Astrocyte (in vitro differentiated cells and primary cell): ENCODE measurements around the gene EGFLAM. TPM values are rescaled to one million over a fixed set of nuclear protein-coding genes. Genes with fewer than 3 reads are reported as not detected.

Experiments used
- DNase-seq: peaks from one replicate; pipeline ENCODE4 v3.0.0-alpha.2; 2010; ENCODE audit warnings: low read depth
- FAIRE-seq: peaks from 2 replicates; lab custom pipeline; 2011; peaks lifted over from hg19 to GRCh38; lab: Jason Lieb, UNC
- H2AFZ ChIP-seq: 2 replicates; pipeline ENCODE4 v1.6.0; 2012; ENCODE audit warnings: low read depth, low read length, inconsistent platforms
- H3K27ac ChIP-seq: 2 replicates; pipeline ENCODE4 v1.5.1; 2011; ENCODE audit warnings: low read depth, low read length, inconsistent platforms
- H3K27me3 ChIP-seq: 2 replicates; pipeline ENCODE4 v1.6.0; 2011; ENCODE audit warnings: low read length, inconsistent platforms; ENCODE audit not compliant: insufficient read depth
- H3K36me3 ChIP-seq: 2 replicates; pipeline ENCODE4 v1.5.1; 2011; ENCODE audit warnings: low read length, inconsistent platforms; ENCODE audit not compliant: insufficient read depth
- H3K4me1 ChIP-seq: 2 replicates; pipeline ENCODE4 v1.5.1; 2011; ENCODE audit warnings: low read length, inconsistent platforms; ENCODE audit not compliant: insufficient read depth
- H3K4me2 ChIP-seq: 2 replicates; pipeline ENCODE4 v1.6.0; 2012; ENCODE audit warnings: low read length, inconsistent platforms
- H3K4me3 ChIP-seq: 2 replicates; pipeline ENCODE4 v1.5.1; 2011; ENCODE audit warnings: low read depth, mild to moderate bottlenecking, low read length, inconsistent platforms; ENCODE audit not compliant: insufficient read depth
- H3K79me2 ChIP-seq: 2 replicates; pipeline ENCODE4 v1.6.0; 2012; ENCODE audit warnings: mild to moderate bottlenecking, low read length, inconsistent platforms; ENCODE audit not compliant: insufficient read depth
- H3K9ac ChIP-seq: 2 replicates; pipeline ENCODE4 v1.6.0; 2012; ENCODE audit warnings: mild to moderate bottlenecking, low read length, inconsistent platforms
- H3K9me3 ChIP-seq: 2 replicates; pipeline ENCODE4 v1.5.1; 2012; ENCODE audit warnings: low read depth, mild to moderate bottlenecking, low read length, inconsistent platforms; ENCODE audit not compliant: insufficient read depth
- H4K20me1 ChIP-seq: 2 replicates; pipeline ENCODE4 v1.6.0; 2012; ENCODE audit warnings: low read length, inconsistent platforms; ENCODE audit not compliant: insufficient read depth
- H3K27ac Mint-ChIP-seq: one replicate; pipeline ENCODE4 v1.8.0; 2021; ENCODE audit warnings: mild to moderate bottlenecking, mixed read lengths; ENCODE audit not compliant: unreplicated experiment
- H3K27me3 Mint-ChIP-seq: one replicate; pipeline ENCODE4 v1.8.0; 2021; ENCODE audit warnings: low read depth, mixed read lengths; ENCODE audit not compliant: unreplicated experiment
- H3K36me3 Mint-ChIP-seq: one replicate; pipeline ENCODE4 v1.8.0; 2021; ENCODE audit warnings: low read depth, mixed read lengths; ENCODE audit not compliant: unreplicated experiment
- H3K4me1 Mint-ChIP-seq: one replicate; pipeline ENCODE4 v1.8.0; 2021; ENCODE audit warnings: low read depth, mixed read lengths; ENCODE audit not compliant: unreplicated experiment
- H3K4me3 Mint-ChIP-seq: one replicate; pipeline ENCODE4 v1.8.0; 2021; ENCODE audit warnings: mild to moderate bottlenecking, moderate library complexity, mixed read lengths; ENCODE audit not compliant: unreplicated experiment
- H3K9me3 Mint-ChIP-seq: one replicate; pipeline ENCODE4 v1.8.0; 2021; ENCODE audit warnings: mild to moderate bottlenecking, mixed read lengths; ENCODE audit not compliant: unreplicated experiment
- CTCF ChIP-seq: IDR thresholded peaks from 2 replicates; pipeline ENCODE4 v1.5.1; 2011; ENCODE audit warnings: low read depth, mild to moderate bottlenecking, inconsistent platforms, low read length, moderate library complexity; ENCODE audit not compliant: insufficient read depth
- EZH2 ChIP-seq: IDR thresholded peaks from 2 replicates; pipeline ENCODE4 v1.6.1; 2012; ENCODE audit warnings: mild to moderate bottlenecking, low read length, inconsistent platforms; ENCODE audit not compliant: insufficient read depth
- total RNA-seq: library from RNA; stranded (reverse); gene quantifications from 2 replicates; pipeline ENCODE4 v1.2.1, GENCODE V29; 2021

Gene EGFLAM
- total RNA-seq, 1 donor from 2014 or later = 1.0 TPM

DNA sequence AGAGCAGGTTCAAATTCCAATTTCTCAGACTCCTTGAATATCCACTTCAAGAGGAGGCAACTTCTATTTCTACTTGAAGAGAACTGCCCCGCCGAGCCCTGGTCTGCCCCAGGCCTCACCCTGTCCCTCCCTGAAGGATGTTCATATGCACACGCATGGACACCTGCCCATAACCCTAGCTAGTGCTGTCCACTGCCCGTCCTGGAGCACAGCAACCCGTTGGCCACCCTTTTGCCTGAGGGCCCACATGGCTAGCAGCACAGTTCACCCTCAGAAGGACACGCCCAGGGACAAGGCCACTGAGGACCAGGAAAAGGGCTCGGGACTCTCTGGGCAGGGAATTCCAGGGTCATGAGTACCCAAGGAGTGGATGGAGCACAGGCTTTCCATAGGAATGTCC lies 63.6 kb downstream of the EGFLAM start:
- H3K9me3 Mint-ChIP-seq = peaks cover 5% of the 10 kb centered on the region
- no peak for DNase-seq
- H3K79me2 ChIP-seq = no peaks in the 10 kb centered on the region
- H3K9ac ChIP-seq = no peak overlapping the region
- no peak overlapping the region for H2AFZ ChIP-seq
- no peak overlapping the region for H3K4me3 Mint-ChIP-seq
- no peak for FAIRE-seq
- TF ChIP-seq EZH2 (no peak), CTCF (no peak)
- no peaks in the 10 kb centered on the region for H4K20me1 ChIP-seq
- peaks cover 9% of the 10 kb centered on the region for H3K27me3 Mint-ChIP-seq
- H3K36me3 Mint-ChIP-seq = peaks cover 3% of the 10 kb centered on the region
- no peak overlapping the region for H3K4me3 ChIP-seq
- no peak overlapping the region for H3K27ac ChIP-seq
- no peaks in the 10 kb centered on the region for H3K9me3 ChIP-seq
- H3K27ac Mint-ChIP-seq = no peak overlapping the region
- H3K27me3 ChIP-seq = peaks cover 2% of the 10 kb centered on the region
- H3K4me2 ChIP-seq = no peak overlapping the region
- H3K36me3 ChIP-seq = no peaks in the 10 kb centered on the region
- H3K4me1 ChIP-seq = peaks cover 4% of the 10 kb centered on the region
- peaks cover 12% of the 10 kb centered on the region for H3K4me1 Mint-ChIP-seq

DNA sequence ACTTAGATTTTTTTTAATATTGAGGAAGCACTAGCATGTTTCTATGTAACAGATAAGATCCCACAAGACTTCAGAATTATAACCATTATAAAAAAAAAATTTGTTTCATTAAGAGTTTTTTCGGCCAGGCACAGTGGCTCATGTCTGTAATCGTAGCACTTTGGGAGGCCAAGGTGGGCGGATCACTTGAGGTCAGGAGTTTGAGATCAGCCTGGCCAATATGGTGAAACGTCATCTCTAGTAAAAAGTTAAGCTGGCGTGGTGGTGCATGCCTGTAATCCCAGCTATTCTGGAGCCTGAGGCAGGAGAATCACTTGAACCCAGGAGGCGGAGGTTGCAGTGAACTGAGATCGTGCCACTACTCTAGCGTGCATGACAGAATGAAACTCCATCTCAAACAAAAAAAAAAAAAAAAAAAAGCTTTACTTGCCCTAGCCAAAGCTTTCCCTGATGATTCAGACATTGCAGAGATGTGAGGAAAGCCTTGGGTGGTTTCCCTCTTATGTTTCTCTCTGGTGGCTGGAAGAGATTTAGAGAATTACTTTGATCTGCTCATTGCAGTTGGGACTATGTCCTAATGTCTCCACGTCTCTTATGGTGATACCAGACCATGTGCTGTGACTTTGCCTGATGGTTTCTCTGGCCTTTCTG lies 65.4 kb downstream of the EGFLAM start:
- peaks cover 5% of the 10 kb centered on the region for H3K9me3 Mint-ChIP-seq
- H2AFZ ChIP-seq = no peak overlapping the region
- H4K20me1 ChIP-seq = no peaks in the 10 kb centered on the region
- peak overlapping the region; percentile 3 for H3K4me3 Mint-ChIP-seq
- no peak for TF ChIP-seq CTCF
- TF ChIP-seq EZH2 = no peak
- DNase-seq (peak; percentile 61), FAIRE-seq (no peak)
- no peak overlapping the region for H3K4me2 ChIP-seq
- peak overlapping the region; percentile 48 for H3K27ac Mint-ChIP-seq
- H3K9ac ChIP-seq = no peak overlapping the region
- peaks cover 12% of the 10 kb centered on the region for H3K4me1 Mint-ChIP-seq
- H3K27me3 Mint-ChIP-seq = peaks cover 5% of the 10 kb centered on the region
- H3K79me2 ChIP-seq = no peaks in the 10 kb centered on the region
- H3K27ac ChIP-seq = no peak overlapping the region
- peaks cover 4% of the 10 kb centered on the region for H3K4me1 ChIP-seq
- no peaks in the 10 kb centered on the region for H3K36me3 ChIP-seq
- peaks cover 3% of the 10 kb centered on the region for H3K36me3 Mint-ChIP-seq
- no peak overlapping the region for H3K4me3 ChIP-seq
- no peaks in the 10 kb centered on the region for H3K27me3 ChIP-seq
- no peaks in the 10 kb centered on the region for H3K9me3 ChIP-seq

- H3K9ac ChIP-seq = no peak overlapping the region
- peak overlapping the region; percentile 23 for H3K4me2 ChIP-seq
- no peaks in the 10 kb centered on the region for H3K27me3 ChIP-seq
- no peak overlapping the region for H3K27ac ChIP-seq
- no peaks in the 10 kb centered on the region for H3K36me3 ChIP-seq
- peak overlapping the region; percentile 73 for H3K27ac Mint-ChIP-seq
- peaks cover 2% of the 10 kb centered on the region for H3K9me3 Mint-ChIP-seq
- no peak overlapping the region for H3K4me3 ChIP-seq
- peaks cover 2% of the 10 kb centered on the region for H3K36me3 Mint-ChIP-seq
- H3K27me3 Mint-ChIP-seq = no peaks in the 10 kb centered on the region
- DNase-seq (peak; percentile 8), FAIRE-seq (no peak)
- no peak overlapping the region for H3K4me3 Mint-ChIP-seq
- H3K9me3 ChIP-seq = no peaks in the 10 kb centered on the region
- H3K79me2 ChIP-seq = no peaks in the 10 kb centered on the region
- TF ChIP-seq CTCF (no peak), EZH2 (no peak)
- peaks cover 11% of the 10 kb centered on the region for H3K4me1 ChIP-seq
- no peak overlapping the region for H2AFZ ChIP-seq
- no peaks in the 10 kb centered on the region for H4K20me1 ChIP-seq
- H3K4me1 Mint-ChIP-seq = peaks cover 22% of the 10 kb centered on the region
Measured at GRCh38 chr5:38329132-38329715, 70.9 kb downstream of the EGFLAM start.
